AG08396 (cell line): ENCODE measurements around the gene KIF15.
"Not testable (repeated sequence)": the region's sequence is repeated elsewhere in the genome, so short reads cannot be mapped to it uniquely, and the experiment has no call there.

Experiments used
- DNase-seq: peaks from one replicate; pipeline ENCODE4 v3.0.0; 2012; ENCODE audit warnings: low spot score, mixed read lengths

The KIF15 gene

DNA sequence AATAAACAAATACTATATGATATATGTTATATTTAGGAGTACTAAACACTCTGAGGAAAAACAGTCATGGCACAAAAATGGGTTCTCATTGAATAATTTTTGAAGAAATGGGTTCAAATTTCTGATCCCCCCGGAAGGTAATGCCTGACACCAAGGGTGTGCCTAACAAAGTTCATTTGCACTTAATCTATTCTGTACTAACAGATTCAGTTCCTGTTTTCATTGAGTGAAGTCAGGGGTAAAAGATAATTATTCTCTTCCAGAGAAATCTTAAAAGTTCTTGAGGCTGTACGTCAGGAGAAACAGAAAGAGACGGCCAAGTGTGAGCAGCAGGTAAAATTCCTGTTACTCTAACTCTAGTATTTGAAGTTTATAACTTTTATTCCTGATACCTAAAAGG is 65.6 kb downstream of the KIF15 start:
- no peak for DNase-seq

DNA sequence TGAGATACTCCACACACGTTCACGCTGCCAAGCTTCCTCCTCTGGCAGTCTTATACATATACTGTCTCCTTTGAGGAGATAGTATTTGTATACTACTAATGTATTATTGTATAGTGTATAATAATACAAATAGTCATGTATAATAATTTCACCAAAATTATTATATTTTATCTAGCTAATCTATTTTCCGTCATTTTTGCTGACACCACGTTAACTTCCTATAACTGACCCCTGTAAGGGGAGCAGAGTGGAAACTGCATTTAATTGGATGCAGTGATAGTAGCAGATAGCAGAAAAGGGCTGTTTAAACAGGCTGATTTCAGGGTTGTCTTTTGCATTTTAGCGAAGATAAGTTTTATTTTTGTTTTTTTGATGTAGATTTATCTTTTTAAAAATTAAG is 69.6 kb downstream of the KIF15 start:
- no peak for DNase-seq

DNA sequence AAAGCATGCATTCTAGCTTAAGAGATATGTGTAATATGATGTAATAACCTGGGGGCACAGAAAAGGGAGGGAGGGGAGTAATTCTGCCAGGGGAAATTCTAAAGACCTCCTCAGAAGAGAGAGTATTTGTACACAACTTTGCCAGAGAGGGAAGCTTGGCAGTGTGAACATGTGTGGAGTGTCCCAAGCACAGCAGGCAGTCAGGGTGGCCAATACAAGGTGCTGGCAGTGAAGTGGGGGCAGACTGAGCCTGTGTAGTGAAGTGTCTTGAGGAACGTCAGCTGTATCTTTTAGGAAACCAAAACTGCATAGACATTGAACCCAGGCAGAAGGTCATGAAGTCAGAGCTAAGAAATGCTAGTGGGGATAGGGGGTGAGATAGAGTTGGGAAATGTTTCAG is 70.4 kb downstream of the KIF15 start:
- DNase-seq, result no peak

DNA sequence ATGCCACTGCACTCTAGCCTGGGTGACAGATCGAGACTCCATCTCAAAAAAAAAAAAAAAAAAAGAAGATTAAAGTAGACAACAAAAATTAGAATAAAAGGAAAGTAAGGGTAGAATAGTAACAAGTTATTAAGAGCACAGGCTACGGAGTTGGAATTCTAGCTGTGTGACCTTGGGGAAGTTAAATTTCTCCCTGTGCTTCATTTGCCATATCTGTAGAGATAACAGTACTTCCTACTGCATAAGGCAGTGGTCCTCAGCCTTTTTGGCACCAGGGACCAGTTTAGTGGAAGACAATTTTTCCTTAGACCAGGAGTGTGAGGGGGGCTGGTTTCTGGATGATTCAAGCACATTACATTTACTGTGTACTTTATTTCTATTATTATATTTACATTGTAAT is 71.4 kb downstream of the KIF15 start:
- no peak for DNase-seq

DNA sequence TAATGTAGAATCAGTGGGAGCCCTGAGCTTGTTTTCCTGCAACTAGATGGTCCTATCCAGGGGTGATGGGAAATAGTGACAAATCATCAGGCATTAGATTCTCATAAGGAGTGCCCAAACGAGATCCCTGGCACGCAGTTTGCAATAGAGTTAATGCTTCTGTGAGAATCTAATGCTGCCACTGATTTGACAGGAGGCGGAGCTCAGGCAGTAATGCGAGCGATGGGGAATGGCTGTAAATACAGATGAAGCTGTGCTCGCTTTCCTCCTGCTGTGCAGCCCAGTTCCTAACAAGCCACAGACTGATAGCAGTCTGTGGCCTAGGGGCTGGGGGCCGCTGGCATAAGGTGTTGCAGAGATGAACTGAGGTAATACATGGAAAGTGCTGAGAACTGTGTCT is 71.8 kb downstream of the KIF15 start:
- DNase-seq, result no peak

DNA sequence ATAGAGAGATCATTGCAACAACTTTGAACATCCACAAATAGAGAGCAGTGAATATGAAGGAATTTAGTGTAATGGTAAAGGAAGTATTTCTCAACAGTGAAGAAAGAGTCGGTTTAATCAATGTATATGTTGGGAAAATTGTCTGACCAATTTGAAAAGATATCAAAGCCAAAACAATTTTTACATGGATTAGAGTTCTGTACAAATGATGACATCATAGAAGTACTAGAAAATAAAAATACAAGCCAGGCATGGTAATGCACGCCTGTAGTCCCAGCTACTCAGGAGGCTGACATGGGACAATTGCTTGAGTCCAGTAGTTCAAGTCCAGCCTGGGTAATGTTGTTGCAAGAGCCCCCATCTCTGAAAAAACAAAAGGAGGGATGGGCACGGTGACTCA is 74.1 kb downstream of the KIF15 start:
- no peak for DNase-seq

DNA sequence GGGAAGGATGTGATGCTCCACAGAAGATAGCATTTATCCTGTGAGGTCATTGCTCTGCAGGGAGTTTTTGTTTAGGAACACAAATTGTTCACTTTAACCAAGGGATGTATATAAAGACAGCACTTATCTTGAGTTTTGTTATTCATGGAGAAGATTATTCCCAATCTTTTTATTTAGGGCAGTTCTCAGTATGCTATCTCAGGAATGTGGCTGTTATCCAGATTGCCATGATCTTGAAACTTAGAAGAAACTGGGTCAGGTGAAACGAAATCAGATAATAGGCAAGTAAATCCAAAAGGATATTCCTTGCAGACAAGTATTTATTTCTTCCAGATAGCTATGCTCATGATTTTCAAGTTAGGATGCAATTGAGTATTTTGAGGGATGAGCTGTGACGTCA is 80.8 kb downstream of the KIF15 start:
- DNase-seq, result no peak

DNA sequence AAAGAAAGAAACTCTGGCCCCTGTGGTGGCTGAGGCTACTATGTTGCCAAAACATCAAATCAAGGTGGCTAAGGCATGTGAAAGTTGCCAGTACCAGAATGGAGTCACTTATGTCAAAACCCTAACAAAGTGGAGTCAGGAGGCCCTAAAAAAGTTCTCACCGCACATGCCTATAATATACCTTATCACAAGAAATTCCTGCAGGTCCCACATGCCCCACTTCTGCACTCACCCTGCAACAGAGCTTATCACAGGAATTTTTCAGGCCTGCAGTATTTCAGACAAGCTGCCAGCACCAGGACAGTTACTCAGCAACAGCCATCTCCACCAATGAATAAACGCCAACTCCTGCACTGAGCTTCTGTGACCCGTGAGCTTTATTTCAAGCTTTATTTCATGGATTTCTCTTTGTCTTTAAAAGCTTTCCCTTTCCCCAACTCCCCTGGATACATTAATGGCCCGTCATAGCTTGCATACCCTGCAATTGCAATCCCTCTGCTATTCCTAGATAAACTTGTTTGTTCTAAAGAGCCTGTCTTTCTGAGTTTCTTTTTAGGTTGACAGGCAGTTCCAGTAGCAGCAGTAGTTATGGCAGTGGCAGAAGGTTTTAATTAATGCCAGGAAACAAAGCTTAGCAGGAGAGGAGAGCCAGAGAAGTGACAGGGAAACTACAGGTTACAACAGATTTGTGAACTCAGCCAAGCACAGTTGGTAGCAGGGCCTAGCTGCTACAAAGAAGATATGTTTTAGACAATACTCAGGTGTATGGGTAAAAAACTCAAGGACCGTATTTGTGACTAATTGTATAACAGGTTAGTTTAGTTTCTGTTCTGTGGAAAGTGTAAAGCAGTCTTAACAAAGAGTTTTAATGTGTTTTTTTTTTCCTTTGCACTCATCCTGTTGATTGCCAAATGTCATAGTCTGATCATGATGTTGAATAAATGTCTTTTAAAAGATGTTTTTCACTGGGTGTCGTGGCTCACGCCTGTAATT is 84.2 kb downstream of the KIF15 start:
- no peak for DNase-seq

DNA sequence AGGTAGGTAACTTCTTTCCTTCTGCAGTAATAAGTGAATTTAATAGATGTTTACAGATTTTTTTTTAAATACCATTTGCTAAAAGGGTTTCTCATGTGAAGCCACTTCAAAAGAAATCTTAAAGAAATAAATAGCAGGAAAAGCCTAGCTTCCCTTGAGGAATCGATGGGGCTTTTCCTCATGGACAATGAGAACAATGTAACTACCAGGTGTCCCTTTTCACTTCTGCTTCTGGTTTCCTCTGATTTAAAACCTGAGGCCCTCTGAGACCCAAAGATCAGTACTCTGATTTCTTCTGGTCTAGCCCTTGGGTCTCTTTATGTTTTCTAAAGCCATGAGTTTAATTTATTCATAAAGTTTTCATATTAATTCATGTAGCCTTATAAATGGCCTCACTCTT is 87.0 kb downstream of the KIF15 start:
- no peak for DNase-seq

DNA sequence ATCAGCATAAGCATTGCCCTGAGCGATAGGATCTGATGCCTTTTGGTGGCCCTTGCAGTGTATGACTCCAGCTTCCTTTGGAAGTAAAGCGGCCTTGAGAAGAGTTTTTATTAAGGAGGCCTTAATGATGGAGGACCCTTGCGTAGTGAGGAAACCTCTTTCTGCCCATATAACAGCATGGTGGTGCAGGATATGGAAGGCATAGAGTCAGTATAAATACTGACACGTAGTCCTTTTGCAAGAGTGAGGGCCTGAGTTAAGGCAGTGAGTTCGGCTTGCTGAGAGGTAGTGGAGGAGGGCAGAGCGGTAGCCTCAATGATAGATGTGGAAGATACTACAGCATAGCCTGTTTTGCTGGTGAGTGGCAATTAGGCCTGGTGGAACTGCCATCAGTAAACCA is 95.1 kb downstream of the KIF15 start:
- DNase-seq, result not testable (repeated sequence)

DNA sequence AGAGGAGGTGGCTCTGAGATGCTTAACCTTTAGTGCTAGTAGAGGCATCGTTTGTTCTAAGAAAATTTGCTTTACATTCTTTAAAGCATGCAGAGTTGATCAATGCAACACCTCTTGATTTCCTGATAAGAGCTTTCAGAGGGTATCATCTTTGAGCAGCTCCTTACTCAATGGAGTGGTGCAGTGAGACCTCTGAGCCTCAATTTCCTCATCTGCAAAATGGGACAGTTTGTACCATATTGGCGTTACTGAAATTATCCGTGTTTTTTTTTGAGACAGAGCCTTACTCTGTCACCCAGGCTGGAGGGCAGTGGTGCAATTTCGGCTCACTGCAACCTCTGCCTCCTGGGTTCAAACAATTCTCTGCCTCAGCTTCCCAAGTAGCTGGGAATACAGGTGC is 98.5 kb downstream of the KIF15 start:
- DNase-seq, result no peak

DNA sequence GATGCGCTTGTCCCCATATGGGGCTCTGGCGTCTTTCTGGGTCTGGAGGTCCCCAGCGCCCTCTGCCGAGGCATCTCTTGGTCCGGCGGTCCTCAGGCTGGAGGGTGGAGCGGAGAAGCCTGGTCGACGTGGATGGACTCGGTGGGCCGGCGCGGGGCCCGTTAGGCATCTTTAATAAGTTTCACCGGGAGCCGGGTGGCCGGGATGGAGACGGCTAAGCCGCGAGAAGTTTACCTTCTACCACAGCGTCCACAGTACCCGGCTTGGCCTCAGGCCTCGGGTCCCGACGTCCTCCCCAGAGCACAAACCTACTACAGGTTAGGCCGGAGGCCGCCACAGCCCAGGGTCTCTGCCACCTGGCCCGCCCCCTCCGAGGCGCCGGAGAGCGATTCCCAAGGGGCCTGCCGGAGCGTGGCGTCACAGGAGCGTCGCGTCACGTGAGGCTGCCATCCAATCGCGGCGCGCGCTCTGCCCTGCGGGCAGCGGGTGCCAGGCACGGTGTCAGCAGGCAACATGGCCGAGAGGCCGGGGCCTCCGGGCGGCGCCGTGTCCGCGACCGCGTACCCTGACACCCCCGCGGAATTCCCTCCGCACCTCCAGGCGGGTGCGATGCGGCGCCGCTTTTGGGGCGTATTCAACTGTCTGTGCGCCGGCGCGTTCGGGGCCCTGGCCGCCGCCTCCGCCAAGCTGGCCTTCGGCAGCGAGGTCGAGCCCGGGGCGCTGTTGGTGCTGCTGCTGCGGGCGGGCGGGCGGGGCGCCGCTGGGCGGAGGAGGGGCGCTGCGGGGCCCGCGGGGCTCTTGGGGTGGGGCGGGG is 100.0 kb downstream of the KIF15 start, which contains the start of gene TMEM42:
Gene TMEM42, plus strand, starts transcription at position 501 of the 814 bp plus-strand sequence. Its CDS starts 13 bp downstream, at position 514.
- DNase-seq, result peak; percentile 98

DNA sequence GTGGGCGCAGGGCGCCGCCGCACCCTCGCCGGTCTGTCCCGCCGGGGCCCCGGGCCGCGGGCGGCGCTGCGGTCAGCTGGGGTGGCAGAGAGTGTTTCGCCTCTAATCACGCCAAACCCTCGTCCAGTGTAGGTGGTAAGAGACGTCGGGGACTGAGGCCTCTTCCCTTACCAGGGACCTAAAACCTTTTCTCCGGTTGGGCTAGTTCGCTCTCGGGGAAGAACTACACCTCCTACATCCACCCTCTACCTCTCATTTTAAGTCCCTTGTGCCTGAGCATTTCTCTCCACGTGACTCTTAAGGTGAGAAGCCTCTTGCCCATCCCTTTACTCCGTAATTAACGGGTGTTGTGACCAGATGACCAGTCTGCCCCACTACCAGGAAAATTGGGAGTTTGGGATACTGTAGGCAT is 100.6 kb downstream of the KIF15 start:
- no peak for DNase-seq

DNA sequence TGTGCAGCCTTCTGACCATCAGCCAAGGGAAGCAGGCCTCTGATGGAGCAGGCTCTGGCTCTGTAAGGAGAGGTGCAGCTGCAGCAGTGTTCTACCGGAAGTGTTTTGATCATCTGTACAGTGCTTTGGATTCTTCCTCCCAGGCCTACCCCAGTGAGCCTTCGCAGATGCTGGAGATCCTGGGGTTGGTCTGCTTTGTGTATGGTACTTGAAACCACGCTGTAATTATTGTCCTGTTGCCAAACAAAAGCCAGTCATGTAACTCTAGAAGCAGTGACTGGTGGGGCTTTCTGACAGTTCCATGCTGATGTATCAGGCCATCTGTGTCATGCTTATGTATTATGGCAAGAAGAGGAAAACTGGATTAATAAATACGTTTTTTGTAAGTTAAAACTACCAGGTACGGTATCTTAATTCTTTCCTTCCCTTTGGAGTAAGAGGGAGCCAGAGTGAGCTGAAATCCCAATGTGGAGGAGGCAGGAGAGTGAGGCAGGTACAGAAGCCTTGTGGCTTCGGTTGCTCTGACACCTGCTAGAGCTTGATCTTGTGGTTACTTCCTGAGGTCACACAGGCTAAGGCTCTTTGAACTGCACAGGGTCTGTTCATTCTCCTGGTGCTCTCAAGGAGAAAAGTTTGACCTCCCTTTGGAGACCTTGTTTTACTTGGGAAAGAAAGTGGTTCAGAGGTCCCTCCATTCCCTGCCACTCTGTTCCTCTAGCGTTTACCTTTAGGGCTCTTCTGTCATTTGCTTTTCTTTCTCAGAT is 103.9 kb downstream of the KIF15 start:
- no peak for DNase-seq

DNA sequence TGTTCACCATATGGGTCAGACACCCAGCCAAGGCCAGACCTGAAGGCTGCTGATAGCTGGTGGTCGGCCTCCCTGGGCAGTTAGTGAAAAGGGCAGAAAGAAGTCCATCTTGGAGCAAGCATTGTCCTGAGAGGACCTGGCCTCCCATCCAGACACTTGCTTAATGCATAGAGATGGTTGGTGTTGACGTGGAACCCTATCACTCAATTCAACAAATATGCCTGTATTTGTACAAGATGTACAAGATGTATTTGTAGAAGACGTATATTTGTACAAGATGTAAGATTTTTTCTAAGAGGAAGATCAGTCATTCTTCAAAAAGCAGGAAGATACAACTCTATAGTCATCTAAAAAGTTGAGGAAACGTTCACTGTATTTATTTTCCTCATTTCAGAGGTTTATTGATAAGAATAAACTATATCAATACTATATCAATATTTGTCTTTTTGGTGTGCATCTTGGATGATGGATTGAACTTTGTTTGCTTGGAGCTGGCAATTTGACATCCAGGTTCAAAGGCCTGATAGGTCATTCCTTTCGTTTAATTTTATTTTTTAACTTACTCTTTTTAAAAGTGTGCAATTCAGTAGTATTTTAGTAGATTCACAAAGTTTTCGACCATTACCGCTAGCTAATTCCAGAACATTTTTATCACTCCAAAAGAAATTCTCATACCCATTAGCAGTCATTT is 106.0 kb downstream of the KIF15 start:
- DNase-seq, result no peak

DNA sequence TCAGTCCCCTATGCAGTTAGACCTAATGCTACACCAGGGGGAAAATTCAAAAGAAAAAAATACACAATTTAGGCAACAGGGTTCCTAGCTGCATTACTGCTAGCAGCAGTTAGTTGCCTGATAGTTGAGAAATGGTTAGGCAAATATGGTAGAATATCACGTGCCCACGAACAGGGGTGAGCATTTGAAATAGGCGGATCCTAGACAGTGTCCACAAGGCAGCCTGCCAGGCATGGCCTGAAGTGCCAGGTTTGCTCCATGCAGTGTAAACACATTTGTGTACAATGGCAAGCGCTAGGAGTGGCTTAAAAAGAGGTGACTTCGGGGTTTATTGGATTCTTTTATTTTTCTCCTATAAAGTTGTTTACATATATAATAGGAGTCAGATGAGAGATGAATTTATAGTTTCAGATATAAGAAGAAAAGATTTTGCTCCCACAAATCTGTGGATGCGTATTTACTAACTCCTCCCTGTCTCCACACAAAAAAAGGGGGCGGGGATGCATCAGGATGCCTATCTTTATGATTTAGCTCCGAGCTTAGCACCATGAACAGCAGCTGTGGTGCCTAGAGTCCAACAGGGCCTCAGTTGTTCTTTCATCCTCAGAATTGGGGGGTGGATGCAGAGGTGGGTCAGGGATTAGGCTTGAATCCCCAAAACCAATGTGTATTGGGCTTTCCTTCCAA is 108.9 kb downstream of the KIF15 start:
- DNase-seq, result no peak

DNA sequence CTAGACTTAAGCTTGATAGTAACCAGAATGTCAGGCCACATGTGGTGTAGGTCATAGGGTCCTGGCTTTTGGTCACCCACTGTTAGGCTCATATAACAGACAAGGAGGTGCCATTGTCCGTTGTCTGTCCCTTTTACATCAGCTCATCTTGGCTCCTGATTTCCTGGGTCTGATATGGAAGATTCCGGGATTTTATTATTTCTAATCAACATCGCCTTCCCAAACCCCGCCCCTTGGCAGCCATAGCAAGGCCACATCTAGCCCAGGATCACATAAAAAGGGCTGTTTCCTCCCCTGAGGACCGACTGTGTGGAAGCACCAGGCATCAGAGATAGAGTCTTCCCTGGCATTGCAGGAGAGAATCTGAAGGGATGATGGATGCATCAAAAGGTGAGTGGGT is 112.7 kb downstream of the KIF15 start, which contains the start of gene TGM4:
Gene TGM4, plus strand, starts transcription at position 301 of the 400 bp plus-strand sequence. Its CDS starts 71 bp downstream, at position 372.
- DNase-seq, result no peak

DNA sequence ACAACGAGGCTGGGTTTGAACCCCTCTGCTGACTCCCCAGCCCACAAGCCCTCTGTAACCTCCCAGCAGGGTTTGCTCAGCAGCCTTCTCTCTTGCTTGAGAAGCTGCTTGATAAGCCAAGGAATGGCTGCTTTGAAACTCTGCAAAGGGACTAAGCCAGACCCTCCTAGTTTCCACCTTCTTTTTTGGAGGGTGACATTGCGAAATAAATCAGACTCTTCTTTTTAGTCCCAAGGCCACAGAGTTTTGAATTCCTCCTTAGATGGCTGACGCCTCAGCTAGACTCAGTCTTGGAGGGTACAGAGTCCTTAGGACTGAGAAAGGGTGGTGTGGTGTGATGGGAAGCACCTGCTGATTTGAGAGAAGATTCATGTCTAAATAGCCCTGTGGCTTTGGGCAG is 114.0 kb downstream of the KIF15 start:
- DNase-seq, result no peak

DNA sequence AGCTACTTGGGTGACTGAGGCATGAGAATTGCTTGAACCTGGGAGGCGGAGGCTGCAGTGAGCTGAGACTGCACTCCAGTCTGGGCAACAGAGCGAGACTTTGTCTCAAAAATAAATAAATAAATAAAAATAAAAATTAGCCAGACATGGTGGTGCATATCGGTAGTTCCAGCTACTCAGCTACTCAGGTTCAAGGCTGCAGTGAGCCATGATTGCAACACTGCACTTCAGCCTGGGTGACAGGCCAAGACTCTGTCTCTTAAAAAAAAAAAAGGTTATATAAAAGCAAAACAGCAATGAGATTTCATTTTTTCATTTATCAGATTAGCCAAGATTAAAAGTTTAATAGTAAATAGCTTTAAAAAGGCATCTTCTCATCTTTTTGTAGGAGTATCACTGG is 115.7 kb downstream of the KIF15 start:
- DNase-seq, result no peak

DNA sequence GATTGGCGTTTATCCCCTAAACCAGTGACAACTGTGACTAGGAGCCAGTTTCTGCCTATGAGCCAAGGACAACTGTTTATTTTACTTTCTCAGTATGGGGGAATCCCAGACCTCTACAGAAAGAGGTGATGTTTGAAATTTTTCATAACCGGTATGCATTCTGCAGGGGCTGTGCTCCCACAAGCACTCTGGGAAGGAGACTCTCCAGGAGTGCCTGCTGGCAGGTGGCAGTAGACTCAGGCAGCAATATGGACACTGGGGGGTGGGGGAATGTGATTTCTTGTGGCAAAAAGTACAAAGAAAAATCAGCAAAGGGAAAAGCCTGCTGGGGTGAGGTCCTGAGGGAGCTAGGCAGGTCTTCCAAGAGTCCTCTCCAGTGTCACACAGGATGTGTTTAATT is 118.7 kb downstream of the KIF15 start:
- DNase-seq, result no peak
